ENCODE measurements around the gene ARMC12. TPM values are rescaled to one million over a fixed set of nuclear protein-coding genes. Genes with fewer than 3 reads are reported as not detected.

The ARMC12 gene
- total RNA-seq, 1 experiment from 2014 or later, result not detected

DNA sequence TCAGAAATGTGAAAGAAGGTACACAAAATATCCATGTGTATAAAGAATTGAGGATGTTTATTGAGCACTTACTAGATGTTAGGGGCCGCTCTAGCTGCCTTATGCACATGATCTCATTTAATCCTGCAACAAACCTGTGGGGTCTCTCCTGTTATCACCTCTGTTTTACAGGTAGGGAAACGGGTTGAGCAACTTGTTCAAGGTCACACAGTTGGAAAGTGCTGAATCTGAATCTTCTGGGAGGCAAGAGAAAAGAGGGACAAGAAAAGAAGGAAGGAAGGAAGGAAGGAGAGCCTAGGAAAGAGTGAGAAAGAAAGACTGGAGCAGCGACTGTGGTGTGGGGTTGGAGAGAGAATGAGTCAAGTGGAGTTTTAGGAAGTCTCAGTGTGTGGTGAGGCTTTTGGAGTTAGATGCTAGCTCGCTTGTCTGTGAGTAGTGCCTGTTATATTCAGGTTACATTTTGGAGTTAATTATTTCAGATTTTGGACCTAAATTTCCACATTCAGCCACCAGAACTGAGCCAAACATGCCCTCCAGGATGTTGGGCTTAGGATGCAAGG, 51.7 kb downstream of the ARMC12 start:
- intact Hi-C loops (cut with micrococcal nuclease; ENCODE audit: unreplicated experiment), result no loop called here
- ChIA-PET POLR2A (no interaction called here), CTCF (no interaction called here)
- TF ChIP-seq, protein P1, sequence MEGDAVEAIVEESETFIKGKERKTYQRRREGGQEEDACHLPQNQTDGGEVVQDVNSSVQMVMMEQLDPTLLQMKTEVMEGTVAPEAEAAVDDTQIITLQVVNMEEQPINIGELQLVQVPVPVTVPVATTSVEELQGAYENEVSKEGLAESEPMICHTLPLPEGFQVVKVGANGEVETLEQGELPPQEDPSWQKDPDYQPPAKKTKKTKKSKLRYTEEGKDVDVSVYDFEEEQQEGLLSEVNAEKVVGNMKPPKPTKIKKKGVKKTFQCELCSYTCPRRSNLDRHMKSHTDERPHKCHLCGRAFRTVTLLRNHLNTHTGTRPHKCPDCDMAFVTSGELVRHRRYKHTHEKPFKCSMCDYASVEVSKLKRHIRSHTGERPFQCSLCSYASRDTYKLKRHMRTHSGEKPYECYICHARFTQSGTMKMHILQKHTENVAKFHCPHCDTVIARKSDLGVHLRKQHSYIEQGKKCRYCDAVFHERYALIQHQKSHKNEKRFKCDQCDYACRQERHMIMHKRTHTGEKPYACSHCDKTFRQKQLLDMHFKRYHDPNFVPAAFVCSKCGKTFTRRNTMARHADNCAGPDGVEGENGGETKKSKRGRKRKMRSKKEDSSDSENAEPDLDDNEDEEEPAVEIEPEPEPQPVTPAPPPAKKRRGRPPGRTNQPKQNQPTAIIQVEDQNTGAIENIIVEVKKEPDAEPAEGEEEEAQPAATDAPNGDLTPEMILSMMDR (IDR thresholded peaks at IDR 0.05; ENCODE audit: insufficient read depth in 1 of 2, low read depth in 1 of 2, low read length in 1 of 2, severe bottlenecking in 1 of 2, unreplicated experiment in 1 of 2), result no peak
- H3K4me1 Mint-ChIP-seq (ENCODE audit: low read depth, unreplicated experiment), result peaks cover 12% of the 10 kb centered on the region
- BruUV-seq (replicated peaks), result no TSS peak
- no peaks in the 10 kb centered on the region for H3K9me3 Mint-ChIP-seq (ENCODE audit: unreplicated experiment)
- Histone ChIP-seq H3K4me3 (ENCODE audit: low read depth, low read length) (no peak overlapping the region), H3K9me3 (no peaks in the 10 kb centered on the region), H3K27me3 (replicated peaks; ENCODE audit: control insufficient read depth, insufficient read depth, low read length) (no peaks in the 10 kb centered on the region), H3K4me1 (peaks cover 18% of the 10 kb centered on the region), H3K36me3 (ENCODE audit: control insufficient read depth, insufficient read depth, low read length) (no peaks in the 10 kb centered on the region)
- no peak overlapping the region for H3K4me3 Mint-ChIP-seq (ENCODE audit: unreplicated experiment)
- H3K27me3 Mint-ChIP-seq (ENCODE audit: insufficient read depth, unreplicated experiment), result peaks cover 11% of the 10 kb centered on the region
- no peak overlapping the region for H3K27ac Mint-ChIP-seq (ENCODE audit: unreplicated experiment)
- no peaks in the 10 kb centered on the region for H3K36me3 Mint-ChIP-seq (ENCODE audit: insufficient read depth, unreplicated experiment)
- DNase-seq, result no peak

DNA sequence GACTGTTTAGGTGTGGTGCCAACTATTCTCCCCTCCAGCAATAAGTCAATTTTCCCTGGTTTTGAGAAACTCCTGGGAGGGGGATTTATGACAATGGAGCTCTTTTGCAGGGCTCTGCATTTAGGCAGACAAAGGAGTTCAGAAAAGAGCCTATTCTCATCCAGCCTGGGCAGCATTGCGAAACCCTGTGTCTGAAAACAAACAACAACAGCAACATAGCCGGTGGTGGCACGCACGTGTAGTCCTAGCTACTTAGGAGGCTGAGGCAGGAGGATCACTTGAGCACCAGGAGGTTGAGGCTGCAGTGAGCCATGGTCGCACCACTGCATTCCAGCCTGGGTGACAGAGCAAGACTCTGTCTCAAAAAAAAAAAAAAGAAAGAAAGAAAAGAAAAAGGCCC, 53.9 kb downstream of the ARMC12 start:
- H3K4me1 ChIP-seq, result peaks cover 11% of the 10 kb centered on the region
- no peaks in the 10 kb centered on the region for H3K36me3 ChIP-seq (ENCODE audit: control insufficient read depth, insufficient read depth, low read length)
- Mint-ChIP-seq H3K4me3 (ENCODE audit: unreplicated experiment) (no peak overlapping the region), H3K36me3 (ENCODE audit: insufficient read depth, unreplicated experiment) (no peaks in the 10 kb centered on the region), H3K9me3 (ENCODE audit: unreplicated experiment) (no peaks in the 10 kb centered on the region), H3K27ac (ENCODE audit: unreplicated experiment) (no peak overlapping the region), H3K4me1 (ENCODE audit: low read depth, unreplicated experiment) (no peaks in the 10 kb centered on the region), H3K27me3 (ENCODE audit: insufficient read depth, unreplicated experiment) (peaks cover 11% of the 10 kb centered on the region)
- intact Hi-C loops (cut with micrococcal nuclease; ENCODE audit: unreplicated experiment), result no loop called here
- DNase-seq, result no peak
- no peaks in the 10 kb centered on the region for H3K9me3 ChIP-seq
- BruUV-seq (replicated peaks), result no TSS peak
- CTCF ChIA-PET, result no interaction called here
- TF ChIP-seq, protein P1 (IDR thresholded peaks at IDR 0.05; ENCODE audit: insufficient read depth in 1 of 2, low read depth in 1 of 2, low read length in 1 of 2, severe bottlenecking in 1 of 2, unreplicated experiment in 1 of 2), result no peak
- POLR2A ChIA-PET, result no interaction called here
- no peak overlapping the region for H3K4me3 ChIP-seq (ENCODE audit: low read depth, low read length)
- no peaks in the 10 kb centered on the region for H3K27me3 ChIP-seq (replicated peaks; ENCODE audit: control insufficient read depth, insufficient read depth, low read length)

GRCh38 chr6:35794536-35795452, 58.0 kb downstream of the ARMC12 start:
- DNase-seq, result no peak
- TF ChIP-seq, protein P1 (IDR thresholded peaks at IDR 0.05; ENCODE audit: insufficient read depth in 1 of 2, low read depth in 1 of 2, low read length in 1 of 2, severe bottlenecking in 1 of 2, unreplicated experiment in 1 of 2), result no peak
- Histone ChIP-seq H3K36me3 (ENCODE audit: control insufficient read depth, insufficient read depth, low read length) (no peaks in the 10 kb centered on the region), H3K27me3 (replicated peaks; ENCODE audit: control insufficient read depth, insufficient read depth, low read length) (no peaks in the 10 kb centered on the region), H3K9me3 (no peaks in the 10 kb centered on the region), H3K4me1 (peaks cover 10% of the 10 kb centered on the region; the same call in 1 of the 2 replicates), H3K4me3 (ENCODE audit: low read depth, low read length) (no peak overlapping the region)
- Mint-ChIP-seq H3K27ac (ENCODE audit: unreplicated experiment) (no peak overlapping the region), H3K9me3 (ENCODE audit: unreplicated experiment) (no peaks in the 10 kb centered on the region), H3K36me3 (ENCODE audit: insufficient read depth, unreplicated experiment) (no peaks in the 10 kb centered on the region), H3K4me1 (ENCODE audit: low read depth, unreplicated experiment) (no peaks in the 10 kb centered on the region), H3K27me3 (ENCODE audit: insufficient read depth, unreplicated experiment) (peaks cover 7% of the 10 kb centered on the region), H3K4me3 (ENCODE audit: unreplicated experiment) (no peak overlapping the region)
- POLR2A ChIA-PET, result interaction anchor here (0.6 kb wide), 1 partner anchor 566 kb away, joined by 4 read pairs; no protein-coding TSS in a partner anchor
- BruUV-seq (replicated peaks), result no TSS peak
- intact Hi-C loops (cut with micrococcal nuclease; ENCODE audit: unreplicated experiment), result no loop called here
- CTCF ChIA-PET, result no interaction called here

All from Caco-2 (cell line).